Mesenchymal stem cell (in vitro differentiated cells and primary cell): ENCODE results near the gene MACROD2.

Experiments
- DNase-seq: peaks from one replicate; pipeline ENCODE4 v3.0.0-alpha.2; 2013
- H2AFZ ChIP-seq: one replicate; pipeline ENCODE4 v1.6.1; 2013; ENCODE audit warnings: low read depth, mild to moderate bottlenecking, control low read depth, inconsistent platforms, low read length, moderate library complexity
- H2AK5ac ChIP-seq: 2 replicates; pipeline ENCODE4 v1.6.1; 2013; ENCODE audit warnings: low read length, moderate library complexity, mild to moderate bottlenecking, inconsistent platforms; ENCODE audit not compliant: severe bottlenecking
- H2BK120ac ChIP-seq: one replicate; pipeline ENCODE4 v1.6.1; 2013; ENCODE audit warnings: low read depth, mild to moderate bottlenecking, inconsistent platforms, low read length, moderate library complexity
- H2BK12ac ChIP-seq, 2 experiments: one replicate each; pipeline ENCODE4 v1.6.1; 2013; ENCODE audit warnings: inconsistent platforms in 2 of 2, low read length in 2 of 2, mild to moderate bottlenecking in 2 of 2, moderate library complexity in 2 of 2, control low read depth in 1 of 2
- H2BK15ac ChIP-seq: one replicate; pipeline ENCODE4 v1.6.1; 2013; ENCODE audit warnings: mild to moderate bottlenecking, low read depth, inconsistent platforms; ENCODE audit not compliant: poor library complexity, severe bottlenecking
- H2BK5ac ChIP-seq: 2 replicates; pipeline ENCODE4 v1.6.1; 2013; ENCODE audit warnings: low read depth, mild to moderate bottlenecking, low read length, control low read depth, inconsistent platforms; ENCODE audit not compliant: poor library complexity, severe bottlenecking
- H3K14ac ChIP-seq, 2 experiments: one replicate each; pipeline ENCODE4 v1.6.1; 2013; ENCODE audit warnings: inconsistent platforms in 2 of 2, low read length in 2 of 2, control low read depth in 1 of 2, mild to moderate bottlenecking in 1 of 2, moderate library complexity in 1 of 2
- H3K18ac ChIP-seq, 2 experiments: one replicate each; pipeline ENCODE4 v1.6.1; 2013; ENCODE audit warnings: inconsistent platforms in 2 of 2, low read length in 2 of 2, control low read depth in 1 of 2, low read depth in 1 of 2, mild to moderate bottlenecking in 1 of 2
- H3K23ac ChIP-seq, 2 experiments: one replicate each; pipeline ENCODE4 v1.6.1; 2013; ENCODE audit warnings: inconsistent platforms in 2 of 2, low read length in 2 of 2, mild to moderate bottlenecking in 2 of 2, moderate library complexity in 2 of 2, control low read depth in 1 of 2
- H3K27ac ChIP-seq: 2 replicates; pipeline ENCODE4 v1.5.1; 2013; ENCODE audit warnings: mild to moderate bottlenecking, moderate library complexity, low read length, control low read depth, inconsistent platforms; ENCODE audit not compliant: poor library complexity, severe bottlenecking
- H3K27me3 ChIP-seq, 2 experiments: 2 replicates each; pipeline versions ENCODE4 v1.6.1 to v1.7.0; 2013; ENCODE audit warnings: low read length in 2 of 2, mild to moderate bottlenecking in 2 of 2, moderate library complexity in 2 of 2, control low read depth in 1 of 2, inconsistent platforms in 1 of 2; ENCODE audit not compliant: control insufficient read depth in 1 of 2, insufficient read depth in 1 of 2
- H3K36me3 ChIP-seq, 2 experiments: 2 replicates each; pipeline versions ENCODE4 v1.6.1 to v1.7.0; 2013; ENCODE audit warnings: low read length in 2 of 2, control low read depth in 1 of 2, inconsistent platforms in 1 of 2, low read depth in 1 of 2, mild to moderate bottlenecking in 1 of 2; ENCODE audit not compliant: insufficient read depth in 2 of 2, control insufficient read depth in 1 of 2
- H3K4ac ChIP-seq, 2 experiments: one replicate each; pipeline ENCODE4 v1.6.1; 2013; ENCODE audit warnings: inconsistent platforms in 2 of 2, low read length in 2 of 2, mild to moderate bottlenecking in 2 of 2, moderate library complexity in 2 of 2, control low read depth in 1 of 2, low read depth in 1 of 2
- H3K4me1 ChIP-seq: 2 replicates; pipeline ENCODE4 v1.6.1; 2013; ENCODE audit warnings: low read depth, low read length, control low read depth; ENCODE audit not compliant: control insufficient read depth, insufficient read depth
- H3K4me2 ChIP-seq: 2 replicates; pipeline ENCODE4 v1.6.1; 2013; ENCODE audit warnings: low read length, mild to moderate bottlenecking, inconsistent platforms; ENCODE audit not compliant: poor library complexity, severe bottlenecking
- H3K4me3 ChIP-seq, 2 experiments: 2 replicates each; pipeline versions ENCODE4 v1.5.1 to v1.7.0; 2013; ENCODE audit warnings: low read length in 2 of 2, mild to moderate bottlenecking in 2 of 2, control low read depth in 1 of 2, low read depth in 1 of 2; ENCODE audit not compliant: insufficient read depth in 1 of 2
- H3K79me1 ChIP-seq: replicated peaks from 2 replicates; pipeline ENCODE4 v1.6.1; 2013; ENCODE audit warnings: mild to moderate bottlenecking, control low read depth, low read length, inconsistent platforms; ENCODE audit not compliant: poor library complexity, severe bottlenecking
- H3K9ac ChIP-seq: 2 replicates; pipeline ENCODE4 v1.7.0; 2013; ENCODE audit warnings: mild to moderate bottlenecking, low read length, moderate library complexity
- H3K9me3 ChIP-seq: 2 replicates; pipeline ENCODE4 v1.7.0; 2013; ENCODE audit warnings: mild to moderate bottlenecking, low read length; ENCODE audit not compliant: control insufficient read depth
- H4K8ac ChIP-seq: one replicate; pipeline ENCODE4 v1.6.1; 2013; ENCODE audit warnings: inconsistent platforms, mild to moderate bottlenecking, low read length, moderate library complexity
- H4K91ac ChIP-seq: one replicate; pipeline ENCODE4 v1.6.1; 2013; ENCODE audit warnings: mild to moderate bottlenecking, low read length, inconsistent platforms
- WGBS: methylation state at CpG from one replicate; pipeline ENCODE4 v1.1.7; 2013; ENCODE audit warnings: mixed read lengths; 5-methylcytosine and 5-hydroxymethylcytosine counted together

Gene MACROD2

DNA sequence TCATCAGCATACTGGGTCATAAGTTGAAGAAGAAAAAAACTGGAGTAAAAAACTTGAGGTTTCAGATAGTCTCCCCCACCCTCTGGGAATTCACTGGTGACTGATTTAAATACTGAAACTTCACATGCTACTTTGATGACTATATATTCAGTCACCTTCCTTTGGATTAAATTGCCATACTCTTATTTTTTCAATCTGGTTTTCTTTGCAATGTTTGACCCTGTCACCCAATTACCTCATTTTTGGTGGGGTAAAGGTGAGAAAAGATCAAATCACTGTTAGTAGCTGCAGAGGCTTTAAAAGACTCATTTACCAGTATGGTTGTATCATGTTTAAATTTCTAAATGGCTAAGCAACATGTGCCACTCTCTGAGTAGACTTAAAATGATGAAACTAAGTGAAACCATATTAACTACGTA, 1204.8 kb downstream of the MACROD2 start:
- Histone ChIP-seq H2AK5ac (no peak overlapping the region), H3K23ac (no peak overlapping the region), H3K9me3 (peaks cover 6% of the 10 kb centered on the region), H3K9ac (no peak overlapping the region), H2BK12ac (no peak overlapping the region), H4K91ac (no peak overlapping the region), H3K14ac (no peak overlapping the region), H3K36me3 (no peaks in the 10 kb centered on the region), H2BK5ac (no peak overlapping the region), H2AFZ (no peak overlapping the region), H3K27me3 (no peaks in the 10 kb centered on the region), H3K4me1 (no peaks in the 10 kb centered on the region), H3K4me2 (no peak overlapping the region), H2BK120ac (no peak overlapping the region), H2BK15ac (no peak overlapping the region), H3K79me1 (no peaks in the 10 kb centered on the region), H4K8ac (no peak overlapping the region), H3K4ac (no peak overlapping the region), H3K27ac (no peak overlapping the region), H3K4me3 (no peak overlapping the region), H3K18ac (no peak overlapping the region)
- no peak for DNase-seq
- WGBS: 87% methylated on average over 1 of the region's 1 CpG

DNA sequence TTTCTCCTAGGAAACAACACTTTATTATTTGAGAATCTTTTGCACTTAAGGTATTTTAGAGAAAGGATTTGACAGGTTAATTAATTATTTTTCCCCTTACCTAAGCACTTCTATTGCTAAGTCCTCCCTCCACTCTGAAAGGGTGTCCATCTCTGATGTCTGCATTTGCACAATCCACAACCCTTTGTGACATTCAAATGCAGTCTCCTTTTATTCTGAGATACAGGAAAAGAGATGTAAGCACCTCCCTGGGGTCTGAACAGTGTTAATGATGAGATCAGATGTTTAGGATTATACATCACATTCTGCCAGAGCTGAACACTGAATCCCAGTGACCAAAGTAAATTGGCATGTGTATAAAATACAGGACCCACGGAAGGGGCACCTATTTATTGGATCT, 1206.3 kb downstream of the MACROD2 start:
- Histone ChIP-seq H3K9ac (no peak overlapping the region), H2BK15ac (no peak overlapping the region), H2BK120ac (no peak overlapping the region), H3K27me3 (no peaks in the 10 kb centered on the region), H4K8ac (no peak overlapping the region), H3K23ac (no peak overlapping the region), H4K91ac (no peak overlapping the region), H3K4ac (no peak overlapping the region), H3K14ac (no peak overlapping the region), H3K18ac (no peak overlapping the region), H3K4me3 (no peak overlapping the region), H3K9me3 (peaks cover 6% of the 10 kb centered on the region), H2BK5ac (no peak overlapping the region), H3K27ac (no peak overlapping the region), H2AFZ (no peak overlapping the region), H2BK12ac (no peak overlapping the region), H3K4me2 (no peak overlapping the region), H3K36me3 (no peaks in the 10 kb centered on the region), H3K4me1 (no peaks in the 10 kb centered on the region), H3K79me1 (no peaks in the 10 kb centered on the region), H2AK5ac (no peak overlapping the region)
- no peak for DNase-seq
- 88% methylated on average over 1 of the region's 1 CpG for WGBS

DNA sequence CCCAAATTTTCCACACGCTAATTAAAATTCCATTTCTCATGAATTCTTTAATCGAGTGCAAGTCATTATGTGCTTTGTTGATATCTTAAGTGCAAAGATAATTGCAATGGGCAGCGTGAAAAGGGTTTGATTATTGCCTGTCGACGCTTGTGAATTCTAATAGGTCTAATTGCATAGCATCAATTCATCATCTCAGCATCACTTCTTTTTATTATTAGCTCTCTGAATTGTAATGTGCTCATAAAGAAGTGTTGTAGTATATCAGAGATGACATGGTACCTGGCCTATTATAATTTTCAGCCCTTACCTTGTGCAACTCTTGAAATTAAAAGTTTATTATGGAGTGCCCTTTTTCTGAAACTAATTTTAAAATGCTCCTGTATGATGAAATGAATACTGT, 1208.9 kb downstream of the MACROD2 start:
- H3K79me1 ChIP-seq: no peaks in the 10 kb centered on the region
- WGBS: 75% methylated on average over 2 of the region's 5 CpGs
- no peak overlapping the region for H2BK5ac ChIP-seq
- H2BK120ac ChIP-seq: no peak overlapping the region
- no peaks in the 10 kb centered on the region for H3K27me3 ChIP-seq
- H3K27ac ChIP-seq: no peak overlapping the region
- no peak overlapping the region for H2BK15ac ChIP-seq
- no peak overlapping the region for H4K91ac ChIP-seq
- DNase-seq: no peak
- no peak overlapping the region for H2AFZ ChIP-seq
- peaks cover 6% of the 10 kb centered on the region for H3K9me3 ChIP-seq
- H2AK5ac ChIP-seq: no peak overlapping the region
- no peak overlapping the region for H3K23ac ChIP-seq
- no peak overlapping the region for H3K4ac ChIP-seq
- no peak overlapping the region for H3K18ac ChIP-seq
- H2BK12ac ChIP-seq: no peak overlapping the region
- H3K9ac ChIP-seq: no peak overlapping the region
- no peak overlapping the region for H3K4me2 ChIP-seq
- no peak overlapping the region for H4K8ac ChIP-seq
- no peak overlapping the region for H3K4me3 ChIP-seq
- H3K4me1 ChIP-seq: no peaks in the 10 kb centered on the region
- H3K14ac ChIP-seq: no peak overlapping the region
- no peaks in the 10 kb centered on the region for H3K36me3 ChIP-seq

DNA sequence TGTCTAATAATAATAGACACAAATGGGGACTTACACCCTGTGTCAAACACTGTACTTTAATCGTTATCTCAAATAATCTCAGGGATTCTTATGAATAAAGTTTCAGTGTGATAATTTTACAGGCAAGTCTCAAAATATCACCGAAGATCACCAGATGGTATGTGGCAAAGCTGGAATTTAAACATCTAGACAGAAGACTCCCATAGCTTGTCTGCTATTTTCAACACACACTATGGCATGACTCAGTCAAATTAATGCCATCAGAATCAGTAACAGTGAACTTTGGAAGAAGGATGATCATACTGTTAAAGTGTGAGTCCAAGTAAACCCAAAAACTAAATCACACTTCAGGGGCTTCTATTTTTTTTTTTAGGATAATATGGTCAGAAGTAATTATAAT, 1209.7 kb downstream of the MACROD2 start:
- Histone ChIP-seq H3K79me1 (no peaks in the 10 kb centered on the region), H3K18ac (no peak overlapping the region), H3K4me2 (no peak overlapping the region), H3K4me1 (no peaks in the 10 kb centered on the region), H3K4me3 (no peak overlapping the region), H2BK12ac (no peak overlapping the region), H2BK120ac (no peak overlapping the region), H2AFZ (no peak overlapping the region), H3K9ac (no peak overlapping the region), H3K36me3 (no peaks in the 10 kb centered on the region), H4K8ac (no peak overlapping the region), H3K27ac (no peak overlapping the region), H3K23ac (no peak overlapping the region), H2BK15ac (no peak overlapping the region), H2AK5ac (no peak overlapping the region), H3K4ac (no peak overlapping the region), H3K9me3 (peaks cover 6% of the 10 kb centered on the region), H3K27me3 (no peaks in the 10 kb centered on the region), H4K91ac (no peak overlapping the region), H3K14ac (no peak overlapping the region), H2BK5ac (no peak overlapping the region)
- DNase-seq: no peak
- WGBS: no CpG with 5 or more reads among the region's 2 CpGs
